DMS53 (cell line): Measurements from ENCODE around the gene ACP4.
"Not testable (repeated sequence)": the region's sequence is repeated elsewhere in the genome, so short reads cannot be mapped to it uniquely, and the experiment has no call there.

Source experiments
- DNase-seq: peaks from one replicate; lab custom pipeline; 2025; lab: John Stamatoyannopoulos, UW

Gene ACP4

DNA sequence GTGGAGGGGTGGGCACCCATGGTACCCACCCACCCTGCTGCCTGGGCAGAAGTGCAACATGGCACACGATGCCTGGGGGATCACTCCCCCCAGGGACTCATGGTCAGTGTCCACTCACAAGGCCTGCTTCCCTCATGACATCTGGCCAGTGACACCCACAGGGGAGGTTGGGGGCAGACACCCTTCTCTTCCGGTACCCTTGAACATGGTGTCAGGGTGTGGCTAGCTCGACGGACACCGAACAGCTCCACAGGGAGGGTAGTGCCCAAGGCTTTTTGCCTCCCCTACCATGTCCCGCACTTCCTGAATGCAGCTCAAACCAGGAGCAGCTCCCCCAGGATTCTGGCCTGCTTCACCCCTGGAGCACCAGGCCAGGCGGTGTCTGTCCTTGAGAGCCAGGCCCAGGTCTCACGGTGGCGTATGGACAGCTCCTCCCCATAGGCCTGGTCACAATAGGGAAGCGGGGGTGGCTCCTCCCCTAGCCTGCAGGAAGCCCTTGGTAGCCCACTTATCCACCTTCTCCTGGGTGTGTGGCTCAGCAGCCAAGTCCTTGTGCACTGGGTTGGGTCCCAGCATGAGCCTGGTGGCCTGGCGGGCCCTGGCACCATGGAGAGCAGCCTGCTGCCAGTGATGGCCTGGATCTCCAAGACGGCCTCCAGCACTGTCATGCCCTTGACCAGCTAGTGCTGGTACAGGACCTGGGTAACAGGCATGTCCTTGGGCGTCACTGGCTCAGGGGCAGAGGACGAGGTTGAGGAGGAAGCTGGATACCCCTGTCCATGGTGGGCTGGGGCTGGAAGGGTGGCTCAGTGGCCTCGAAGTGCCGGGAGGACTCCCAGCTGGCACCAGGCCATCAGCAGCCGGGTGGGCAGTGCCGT is 7.8 kb downstream of the ACP4 start:
- DNase-seq, result peak; percentile 26

DNA sequence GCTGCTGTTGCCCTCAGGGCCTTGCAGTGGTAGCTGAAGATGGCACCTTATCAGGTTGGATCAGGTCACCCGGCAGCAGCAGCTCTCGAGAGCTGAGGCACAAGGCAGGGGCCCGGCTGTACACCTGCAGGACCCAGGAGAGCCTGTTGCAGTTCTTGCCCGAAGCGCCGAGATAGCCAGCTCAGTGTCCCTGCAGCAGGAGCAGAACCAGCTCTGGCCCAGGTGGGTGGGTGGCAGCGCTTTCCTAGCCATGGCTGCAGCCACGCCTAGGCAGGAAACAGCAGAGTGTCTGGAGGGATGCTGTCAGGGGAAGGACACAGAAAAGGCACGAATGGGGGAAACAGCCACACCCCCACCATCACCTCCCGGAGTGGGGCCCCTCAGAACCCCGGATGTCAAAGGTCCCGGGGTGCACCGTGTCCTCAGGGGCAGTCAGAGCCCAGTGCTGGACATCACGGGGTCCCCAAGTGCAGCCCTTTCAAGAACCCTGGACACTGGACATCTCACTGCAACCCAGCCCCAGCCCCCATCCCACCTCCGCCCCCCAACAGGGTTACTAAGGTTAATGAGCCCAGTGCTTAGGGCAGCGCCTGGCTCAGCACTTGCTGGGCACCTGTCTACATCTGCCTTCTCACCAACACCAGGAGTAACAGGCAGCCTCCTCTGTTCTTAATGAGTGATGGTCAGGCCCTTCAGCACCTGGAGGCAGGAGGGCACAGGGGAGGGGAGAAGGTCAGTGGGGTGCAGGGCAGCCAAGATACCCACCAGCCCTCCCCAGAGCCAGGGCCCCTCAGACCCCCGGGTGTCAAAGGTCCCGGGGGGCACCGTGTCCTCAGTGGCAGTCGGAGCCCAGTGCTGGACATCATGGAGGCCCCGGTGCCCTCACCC is 8.7 kb downstream of the ACP4 start:
- DNase-seq, result no peak

DNA sequence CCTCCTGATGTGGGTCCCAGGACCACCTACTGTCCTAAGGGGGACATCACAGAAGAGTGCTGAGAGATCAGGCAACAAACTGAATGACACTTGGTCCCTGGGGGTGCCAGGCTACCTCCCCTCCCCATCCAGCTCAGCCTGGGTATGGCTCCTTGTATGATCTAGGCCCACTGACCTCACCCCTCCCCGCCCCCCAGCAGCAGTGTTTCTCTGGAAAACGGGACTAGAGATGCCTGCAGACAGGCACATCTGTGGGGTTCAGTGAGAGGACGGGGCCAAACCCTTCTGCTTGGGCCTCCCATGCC is 9.3 kb downstream of the ACP4 start:
- no peak for DNase-seq

GRCh38 chr19:50801107-50801506 is 10.9 kb downstream of the ACP4 start:
- DNase-seq, result no peak

DNA sequence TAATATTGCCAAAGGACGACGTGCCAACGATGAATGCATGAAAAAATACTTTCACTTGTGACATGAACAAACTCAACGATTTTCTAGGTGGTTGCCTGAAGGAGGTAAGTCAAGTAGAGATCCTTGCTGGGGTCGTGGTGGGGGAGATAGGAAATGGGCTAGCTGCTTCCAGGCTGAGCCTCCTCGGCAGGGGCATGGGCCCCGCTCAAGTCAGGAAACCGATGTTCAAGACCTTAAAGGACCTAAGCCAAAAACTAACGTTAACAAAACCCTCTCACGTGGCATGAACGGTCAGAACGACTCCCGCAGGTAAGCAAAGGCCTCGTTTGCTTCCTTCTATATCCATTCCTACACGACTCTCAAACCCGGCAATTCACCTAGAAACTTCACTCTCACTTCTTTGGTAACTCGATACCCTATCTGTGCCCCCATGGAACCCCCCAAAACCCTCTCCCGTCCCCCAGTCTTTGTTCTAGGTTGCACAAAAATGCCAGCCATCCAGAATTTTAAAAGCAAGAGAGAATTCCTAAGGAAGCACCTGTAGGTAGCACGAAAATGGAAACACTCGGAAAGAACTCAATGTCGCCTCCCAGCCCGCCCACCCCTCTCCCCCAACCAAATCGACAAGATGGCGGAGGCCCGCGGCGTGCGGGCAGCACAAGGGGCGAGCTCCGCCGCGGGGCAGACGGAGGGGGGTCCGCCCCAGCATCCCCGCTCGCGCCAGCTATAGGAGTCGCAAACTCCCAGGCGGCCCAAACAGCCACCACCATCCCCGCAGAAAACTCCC is 13.6 kb downstream of the ACP4 start:
- DNase-seq, result peak; percentile 68

DNA sequence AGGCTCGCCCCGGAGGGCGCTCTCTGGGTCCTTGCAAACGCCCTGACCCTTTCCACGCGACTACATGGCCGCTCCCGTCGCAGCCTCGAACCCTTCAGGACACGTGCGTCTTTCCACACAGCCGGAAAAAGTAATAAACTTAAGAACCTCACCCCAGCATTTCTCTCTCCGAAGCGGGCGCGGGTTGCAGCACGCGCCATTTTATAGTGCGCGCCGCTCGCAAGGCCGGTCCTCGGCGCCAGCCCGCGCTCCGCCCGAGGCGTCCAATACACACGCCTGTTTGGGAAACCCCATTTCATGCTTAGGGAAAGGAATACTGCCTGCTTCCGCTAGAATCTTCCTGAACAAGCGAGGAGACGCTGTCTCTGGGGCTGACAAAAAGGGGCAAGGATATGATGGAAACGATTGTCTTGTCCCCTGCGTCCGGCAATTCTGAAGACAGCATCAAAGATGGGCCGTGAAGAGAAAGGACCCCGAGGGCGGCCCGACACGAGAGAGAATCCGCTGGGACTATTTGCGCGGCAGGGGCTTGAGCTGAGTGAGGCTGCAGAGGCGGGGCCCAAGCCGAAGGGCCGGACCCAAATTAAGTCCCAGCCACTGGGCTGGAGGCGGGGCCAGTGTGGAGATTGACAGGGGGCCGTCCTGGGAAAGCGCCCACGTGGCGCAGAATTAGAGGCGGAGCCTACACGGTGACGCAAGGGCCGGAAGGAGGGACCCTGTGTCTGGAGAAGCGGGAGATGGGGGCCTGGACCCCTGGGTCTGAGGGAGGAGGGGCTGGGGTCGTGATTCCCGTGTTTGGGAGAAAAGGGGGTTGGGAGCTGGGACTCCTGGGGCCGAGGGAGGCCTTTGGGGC is 14.4 kb downstream of the ACP4 start:
- DNase-seq, result peak; percentile 99

GRCh38 chr19:50808856-50809255 is 18.6 kb downstream of the ACP4 start:
- DNase-seq, result no peak

GRCh38 chr19:50811622-50812238 is 21.5 kb downstream of the ACP4 start:
- not testable (repeated sequence) for DNase-seq

- DNase-seq, result no peak
Measured at GRCh38 chr19:50812474-50812873, 22.3 kb downstream of the ACP4 start.

DNA sequence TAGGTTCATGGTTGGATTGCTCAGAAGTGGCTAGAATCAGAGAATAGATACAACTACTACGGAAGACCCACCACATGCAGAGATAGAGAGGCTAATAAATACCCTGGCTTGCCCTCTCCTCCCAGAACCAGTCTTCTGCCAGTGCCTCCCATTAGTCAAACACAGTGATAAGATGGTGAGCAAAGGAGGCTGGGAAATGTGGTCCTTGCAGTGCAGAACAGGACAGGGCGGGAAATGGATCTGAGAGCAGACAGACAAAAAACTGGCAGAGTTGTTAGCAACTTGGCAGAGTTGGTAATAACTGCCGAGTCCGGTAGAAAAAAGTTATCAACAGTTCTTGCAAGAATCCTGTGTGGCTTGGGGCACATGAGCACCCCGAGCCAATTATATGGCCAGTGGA is 24.7 kb downstream of the ACP4 start:
- no peak for DNase-seq

DNA sequence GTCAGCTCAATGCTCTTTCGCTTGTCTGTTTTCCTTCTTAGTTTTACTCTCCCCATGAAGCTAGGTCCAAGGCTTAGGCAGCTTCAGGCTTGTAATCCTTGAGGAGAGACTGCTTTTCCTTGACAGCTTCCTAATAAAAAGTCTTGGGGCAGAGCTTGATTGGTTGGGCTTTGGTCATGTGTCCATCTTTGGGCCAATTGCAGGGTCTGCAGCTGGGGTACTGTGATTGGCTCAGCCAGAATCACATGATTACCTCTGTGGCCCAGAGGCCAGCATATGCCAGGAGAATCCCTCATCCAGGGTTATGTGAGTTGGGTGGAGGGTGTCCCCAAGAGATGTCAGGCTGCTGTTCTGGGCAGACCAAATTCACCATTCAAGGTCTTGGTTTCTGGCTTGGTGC is 25.2 kb downstream of the ACP4 start:
- peak; percentile 26 for DNase-seq

GRCh38 chr19:50817941-50818858 is 28.0 kb downstream of the ACP4 start:
- peak; percentile 92 for DNase-seq

DNA sequence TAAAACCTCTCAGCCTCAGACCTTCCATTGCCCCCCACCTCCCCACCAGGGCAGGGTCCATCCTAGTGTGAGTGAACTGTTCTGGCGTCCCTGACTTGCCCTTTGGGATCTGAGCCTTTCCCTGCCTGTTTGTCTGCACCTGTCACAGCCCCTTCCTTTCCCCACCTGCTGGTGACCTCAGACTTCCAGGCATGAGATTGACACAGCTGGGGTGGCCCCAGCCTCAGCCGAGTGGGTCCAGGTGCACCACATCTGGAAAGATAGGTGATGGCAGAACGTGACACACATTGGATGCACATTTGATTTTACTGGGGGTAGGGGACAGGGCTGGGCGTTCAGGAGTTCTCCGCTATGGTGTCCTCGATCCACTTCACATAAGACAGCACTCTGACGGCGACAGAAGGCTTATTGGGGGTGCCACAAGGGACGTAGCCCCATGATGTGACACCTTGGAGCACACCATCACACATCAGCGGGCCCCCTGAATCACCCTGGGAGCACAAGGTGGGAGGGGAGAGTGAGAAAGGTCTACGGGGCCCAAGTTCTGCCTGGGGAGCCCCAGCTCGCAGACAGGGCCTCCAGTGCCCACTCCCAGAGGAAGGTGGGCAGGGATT is 28.8 kb downstream of the ACP4 start:
- peak; percentile 91 for DNase-seq

DNA sequence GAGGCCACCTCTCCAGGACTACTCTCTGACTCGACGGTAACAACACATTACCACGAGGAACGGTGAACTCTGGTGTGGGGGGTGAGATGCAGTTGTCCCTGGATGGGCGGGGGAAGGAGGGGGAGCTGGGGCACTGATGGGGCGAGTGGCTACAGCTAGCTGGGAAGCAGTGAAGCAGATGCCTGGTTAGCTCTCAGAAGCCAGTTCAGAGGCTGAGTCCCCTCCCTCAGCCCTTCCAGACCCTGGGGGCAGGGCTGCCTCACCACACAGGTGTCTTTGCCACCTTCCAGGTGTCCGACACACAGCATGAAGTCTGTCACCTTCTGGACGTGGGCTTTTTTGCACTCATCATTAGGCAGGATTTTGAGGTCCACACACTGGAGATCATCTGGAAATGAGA is 29.4 kb downstream of the ACP4 start:
- peak; percentile 40 for DNase-seq

- DNase-seq, result peak; percentile 40
Measured at GRCh38 chr19:50820086-50820485, 29.9 kb downstream of the ACP4 start.

- DNase-seq, result peak; percentile 58
Measured at GRCh38 chr19:50820549-50821247, 30.5 kb downstream of the ACP4 start.

GRCh38 chr19:50821248-50821612 is 31.0 kb downstream of the ACP4 start:
- no peak for DNase-seq

DNA sequence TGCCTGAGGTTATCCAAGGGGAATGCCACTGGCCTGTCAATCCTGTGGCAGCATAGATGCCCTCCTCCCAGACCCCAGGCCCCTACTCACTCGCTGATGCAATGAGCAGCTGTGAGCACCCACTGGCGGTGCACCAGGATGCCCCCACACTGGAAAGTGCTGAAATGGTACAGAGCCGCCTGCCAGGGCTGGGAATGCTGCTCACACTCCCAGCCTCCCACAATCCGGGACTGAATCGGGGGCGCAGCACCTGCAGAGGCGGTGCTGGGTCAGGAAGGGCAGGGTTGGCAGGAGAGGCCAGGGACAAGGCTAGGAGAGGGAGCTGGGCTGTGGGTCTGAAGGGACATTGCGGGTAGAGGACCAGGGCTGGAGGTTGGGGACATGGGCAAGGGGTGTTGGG is 31.4 kb downstream of the ACP4 start:
- no peak for DNase-seq

GRCh38 chr19:50822661-50823208 is 32.5 kb downstream of the ACP4 start:
- DNase-seq, result no peak
